ENCODE results near the gene RASGRF2. TPM values are rescaled to one million over a fixed set of nuclear protein-coding genes. Genes with fewer than 3 reads are reported as not detected.

The RASGRF2 gene
- total and polyA plus RNA-seq, 2 of the 8 experiments (the other 6 are each of a cell fraction or from before 2014, with no cell fraction given) = 2.6 to 29.5 TPM

- no peak for TF ChIP-seq SAP30 (IDR thresholded peaks at IDR 0.05; ENCODE audit: insufficient read depth, insufficient replicate concordance, low read length)
- no peak for TF ChIP-seq MAX (IDR thresholded peaks at IDR 0.05)
Measured at GRCh38 chr5:81140441-81140840, 180.3 kb downstream of the RASGRF2 start (continued).

Data from H1 (cell line).